HepG2 (cell line): ENCODE measurements around the gene SCGB2A2. TPM values are rescaled to one million over a fixed set of nuclear protein-coding genes. Genes with fewer than 3 reads are reported as not detected.

Experiments used
- ATAC-seq: fragments of 200-7000 bp; cut with Tn5 transposase; 3 replicates; pipeline ENCODE4 v1.9.1; 2020; ENCODE audit warnings: mild to moderate bottlenecking, moderate library complexity
- BruUV-seq: library from RNA; stranded (reverse); fragments of 400-500 nt; replicated peaks from 2 replicates; lab custom pipeline; 2021; lab: Mats Ljungman, UMichigan
- CTCF ChIA-PET: fragments of 300-600 bp; formaldehyde crosslinking; extraction: SDS; loops from one replicate; lab custom pipeline; 2021; ENCODE audit warnings: low total read pairs, inconsistent platforms, low intra/inter-chr PET ratio; lab: Yijun Ruan, JAX
- POLR2A ChIA-PET: fragments of 350-600 bp; sonication (Branson Sonifier 250); formaldehyde crosslinking; loops from one replicate; lab custom pipeline; 2020; ENCODE audit warnings: antibody characterized with exemption, inconsistent platforms; lab: Yijun Ruan, JAX
- DNase-seq: peaks from one replicate; pipeline ENCODE4 v3.0.0-alpha.2; 2015; ENCODE audit warnings: low spot score
- FAIRE-seq: peaks from 3 replicates; lab custom pipeline; 2011; peaks lifted over from hg19 to GRCh38; lab: Jason Lieb, UNC
- H2AFZ ChIP-seq: one replicate; pipeline ENCODE4 v1.6.1; 2011; ENCODE audit warnings: low read length, inconsistent platforms
- H3K27ac ChIP-seq: fragments of 300-600 bp; 3 replicates; pipeline ENCODE4 v1.8.0; 2011; ENCODE audit warnings: mixed run types, mild to moderate bottlenecking, mixed read lengths, low read length, inconsistent platforms; ENCODE audit not compliant: insufficient read depth; ENCODE audit errors: extremely low read length
- H3K27me3 ChIP-seq, 2 experiments: fragments of 200-600 bp in 1 of 2; 2 replicates in 1 of 2; 3 replicates in 1 of 2; pipeline versions ENCODE4 v1.6.0 to v1.8.0; 2011; ENCODE audit warnings: low read length in 2 of 2, mild to moderate bottlenecking in 2 of 2, moderate library complexity in 2 of 2, inconsistent platforms in 1 of 2; ENCODE audit not compliant: insufficient read depth in 2 of 2, control insufficient read depth in 1 of 2
- H3K36me3 ChIP-seq, 2 experiments: fragments of 200-600 bp in 1 of 2; replicated peaks in 1 of 2; 2 replicates in 1 of 2; 3 replicates in 1 of 2; pipeline versions ENCODE4 v1.5.1 to v1.8.0; 2011; ENCODE audit warnings: low read length in 2 of 2, inconsistent platforms in 1 of 2; ENCODE audit not compliant: insufficient read depth in 2 of 2, control insufficient read depth in 1 of 2
- H3K4me1 ChIP-seq: 2 replicates; pipeline ENCODE4 v1.5.1; 2012; ENCODE audit warnings: low read length, inconsistent platforms; ENCODE audit not compliant: insufficient read depth
- H3K4me2 ChIP-seq: 2 replicates; pipeline ENCODE4 v1.6.0; 2011; ENCODE audit warnings: low read depth, low read length, inconsistent platforms
- H3K4me3 ChIP-seq, 3 experiments: fragments of 200-600 bp in 1 of 3; sonication (generic), shearing (Covaris generic) in 1 of 3; replicated peaks in 1 of 3; 2 replicates each; pipeline ENCODE4 v1.5.1; 2011 to 2016; ENCODE audit warnings: low read length in 3 of 3, inconsistent platforms in 2 of 3, low read depth in 2 of 3, mild to moderate bottlenecking in 2 of 3, control low read depth in 1 of 3, mixed read lengths in 1 of 3; ENCODE audit not compliant: insufficient read depth in 1 of 3
- H3K79me2 ChIP-seq: one replicate; pipeline ENCODE4 v1.6.1; 2011; ENCODE audit warnings: low read length, inconsistent platforms; ENCODE audit not compliant: insufficient read depth
- H3K9ac ChIP-seq: 2 replicates; pipeline ENCODE4 v1.6.0; 2011; ENCODE audit warnings: mild to moderate bottlenecking, low read depth, low read length, inconsistent platforms; ENCODE audit not compliant: insufficient read depth
- H3K9me3 ChIP-seq: 2 replicates; pipeline ENCODE4 v1.5.1; 2012; ENCODE audit warnings: mild to moderate bottlenecking, low read length
- H4K20me1 ChIP-seq: 2 replicates; pipeline ENCODE4 v1.6.0; 2011; ENCODE audit warnings: inconsistent platforms, mild to moderate bottlenecking, low read length, moderate library complexity; ENCODE audit not compliant: insufficient read depth
- AGO1 ChIP-seq: fragments of 200-400 bp; formaldehyde crosslinking; IDR thresholded peaks from 2 replicates; pipeline ENCODE4 v1.6.1; 2017; ENCODE audit warnings: mild to moderate bottlenecking, low read depth, low read length, moderate library complexity; ENCODE audit not compliant: poor library complexity, severe bottlenecking
- ATRX ChIP-seq: sonication (generic); formaldehyde crosslinking; IDR thresholded peaks from 2 replicates; pipeline ENCODE4 v1.4.0; 2020; ENCODE audit warnings: missing genetic modification reagents, borderline replicate concordance
- PAF1 ChIP-seq: IDR thresholded peaks from 2 replicates; pipeline ENCODE4 v1.6.1; 2016; ENCODE audit warnings: missing genetic modification reagents, missing compliant biosample characterization
- PRDM15 ChIP-seq: sonication (generic); formaldehyde crosslinking; IDR thresholded peaks from 2 replicates; pipeline ENCODE4 v1.4.0; 2020; ENCODE audit warnings: missing genetic modification reagents
- PRDM4 ChIP-seq: sonication (generic); formaldehyde crosslinking; IDR thresholded peaks from 2 replicates; pipeline ENCODE4 v1.9.0; 2021; ENCODE audit warnings: missing genetic modification reagents, borderline replicate concordance
- PRMT3 ChIP-seq: sonication (generic); formaldehyde crosslinking; IDR thresholded peaks from 2 replicates; pipeline ENCODE4 v1.8.1; 2022; ENCODE audit warnings: low read depth, mild to moderate bottlenecking, moderate library complexity, missing genetic modification reagents, borderline replicate concordance
- WGBS: methylation state at CpG from one replicate; pipeline ENCODE4 v1.1.6; 2017; ENCODE audit warnings: low lambda C conversion rate; 5-methylcytosine and 5-hydroxymethylcytosine counted together
- in situ Hi-C: cut with HindIII; loops from 2 replicates; pipeline ENCODE4 v1.10.0; 2017; ENCODE audit warnings: low pct_unique_long_range_greater_than_20kb; ENCODE audit not compliant: extremely low pct_ligation_motif_present
- intact Hi-C: fragments of 100-400 bp; cut with micrococcal nuclease; formaldehyde crosslinking; loops from one replicate; pipeline ENCODE4 v1.10.0; 2022; ENCODE audit not compliant: unreplicated experiment
- polyA plus RNA-seq, 8 experiments: library from polyadenylated mRNA; depleted of rRNA in 3 of 8; stranded (reverse) in 7 of 8; unstranded in 1 of 8; fragments of >200 nt; fragmentation: Illumina TruSeq in 4 of 8; extraction: Trizol in 4 of 8; gene quantifications; 2 replicates each; pipeline versions ENCODE4 v1.2.1 to v1.2.3, GENCODE V29; 2011 to 2016; ENCODE audit warnings: low read depth in 4 of 8, missing spikeins in 1 of 8, mixed read lengths in 1 of 8; ENCODE audit not compliant: insufficient read depth in 1 of 8
- total RNA-seq, 5 experiments: library from RNA; depleted of rRNA; stranded (reverse); fragments of >200 nt; fragmentation: Illumina TruSeq; extraction: Trizol; gene quantifications; 2 replicates each; pipeline ENCODE4 v1.2.3, GENCODE V29; 2016; ENCODE audit warnings: low read depth in 1 of 5

The SCGB2A2 gene
- total and polyA plus RNA-seq, 2 of the 13 experiments (the other 11 are each of a cell fraction or from before 2014, with no cell fraction given) = 0.12 TPM; not detected in 1

GRCh38 chr11:62280452-62280851, 10.5 kb downstream of the SCGB2A2 start:
- TF ChIP-seq PRDM4 (CRISPR knock-in tag) = no peak
- TF ChIP-seq AGO1 = no peak
- TF ChIP-seq ATRX (CRISPR knock-in tag) = no peak
- no peak for TF ChIP-seq PRMT3
- TF ChIP-seq PAF1 (CRISPR knock-in tag) = no peak
- H3K9ac ChIP-seq = no peak overlapping the region
- ATAC-seq (no peak), DNase-seq (no peak), FAIRE-seq (no peak)
- in situ Hi-C loops (no loop called here), intact Hi-C loops (no loop called here)
- peaks cover 7% of the 10 kb centered on the region for H3K9me3 ChIP-seq
- ChIA-PET CTCF (no interaction called here), POLR2A (no interaction called here)
- H3K4me3 ChIP-seq = no peak overlapping the region
- BruUV-seq = no TSS peak
- H3K4me1 ChIP-seq = peaks cover 4% of the 10 kb centered on the region; the same call in 1 of the 2 replicates
- H3K27me3 ChIP-seq = 0 out of 5 replicates have a peak, but pooled peaks cover 0 to 2% of the 10 kb centered on the region in 2 experiments
- H3K79me2 ChIP-seq = no peaks in the 10 kb centered on the region
- no peak overlapping the region for H3K4me2 ChIP-seq
- no peaks in the 10 kb centered on the region for H4K20me1 ChIP-seq
- H3K36me3 ChIP-seq = no peaks in the 10 kb centered on the region
- no peak overlapping the region for H3K27ac ChIP-seq
- no peak overlapping the region for H2AFZ ChIP-seq

DNA sequence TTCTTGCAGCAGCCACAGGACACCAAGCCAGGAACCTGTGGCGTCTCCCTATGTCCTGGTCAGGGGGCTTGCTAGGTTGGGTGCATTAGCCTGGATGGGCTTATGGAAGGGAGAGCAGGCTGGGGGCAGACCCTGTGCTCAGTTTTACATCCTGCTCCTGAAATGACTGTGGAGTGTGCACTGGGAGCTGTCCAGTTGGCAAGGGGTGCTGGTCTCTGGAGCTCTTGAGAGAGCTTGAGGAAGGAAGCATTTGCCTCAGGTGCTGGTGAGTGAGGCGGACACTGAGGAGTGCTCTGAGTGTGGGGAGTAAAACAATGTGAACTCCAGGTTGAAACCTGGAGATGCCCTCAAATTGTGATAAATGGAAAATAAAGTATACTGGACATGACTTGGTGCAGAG, 25.5 kb downstream of the SCGB2A2 start:
- no peaks in the 10 kb centered on the region for H4K20me1 ChIP-seq
- H2AFZ ChIP-seq = no peak overlapping the region
- H3K9ac ChIP-seq = no peak overlapping the region
- no peak overlapping the region for H3K4me2 ChIP-seq
- intact Hi-C loops (no loop called here), in situ Hi-C loops (no loop called here)
- H3K9me3 ChIP-seq = no peaks in the 10 kb centered on the region
- BruUV-seq = no TSS peak
- H3K36me3 ChIP-seq = no peaks in the 10 kb centered on the region
- peak; percentile 76 for ATAC-seq
- H3K4me1 ChIP-seq = no peaks in the 10 kb centered on the region
- ChIA-PET POLR2A (no interaction called here), CTCF (no interaction called here)
- 5% methylated on average over 1 of the region's 2 CpGs for WGBS
- no peaks in the 10 kb centered on the region for H3K79me2 ChIP-seq
- H3K27me3 ChIP-seq = peaks cover 1 to 27% of the 10 kb centered on the region in 2 experiments; a peak in 4 of 5 replicates
- peak; percentile 23 for DNase-seq
- H3K4me3 ChIP-seq = no peak overlapping the region
- FAIRE-seq = no peak
- H3K27ac ChIP-seq = no peak overlapping the region
- TF ChIP-seq PRDM15 (CRISPR knock-in tag) = 0 out of 2 replicates have a peak, but pooled peaks have one; percentile 18
